Suprapubic skin (tissue), 4 donors: ENCODE measurements around the gene DNAH8. TPM values are rescaled to one million over a fixed set of nuclear protein-coding genes. Genes with fewer than 3 reads are reported as not detected.
"Not testable (repeated sequence)": the region's sequence is repeated elsewhere in the genome, so short reads cannot be mapped to it uniquely, and the experiment has no call there.

Experiments used
- DNase-seq, 2 donors: peaks; one replicate each; pipeline ENCODE4 v3.0.0-alpha.2; 2019; ENCODE audit warnings: low spot score in 2 of 2
- H3K27ac ChIP-seq: fragments of 200-600 bp; sonication (generic); one replicate; pipeline ENCODE4 v1.5.1; 2019
- H3K27me3 ChIP-seq: fragments of 200-600 bp; sonication (generic); one replicate; pipeline ENCODE4 v1.5.1; 2019
- H3K36me3 ChIP-seq: fragments of 200-600 bp; sonication (generic); one replicate; pipeline ENCODE4 v1.5.1; 2019
- H3K4me1 ChIP-seq: fragments of 200-600 bp; sonication (generic); one replicate; pipeline ENCODE4 v1.5.1; 2019
- H3K4me3 ChIP-seq: fragments of 200-600 bp; sonication (generic); one replicate; pipeline ENCODE4 v1.5.1; 2019; ENCODE audit warnings: mild to moderate bottlenecking
- H3K9me3 ChIP-seq: fragments of 200-600 bp; sonication (generic); one replicate; pipeline ENCODE4 v1.5.1; 2019
- EP300 ChIP-seq: sonication (generic); formaldehyde crosslinking; IDR thresholded peaks from one replicate; pipeline ENCODE4 v1.6.1; 2017; ENCODE audit warnings: antibody characterized with exemption
- POLR2A ChIP-seq, 2 donors: fragments of 450-650 bp; IDR thresholded peaks; one replicate each; pipeline ENCODE4 v1.6.1; 2017; ENCODE audit warnings: antibody characterized with exemption in 2 of 2, mild to moderate bottlenecking in 2 of 2, moderate library complexity in 2 of 2
- POLR2AphosphoS5 ChIP-seq, 3 donors: sonication (generic); formaldehyde crosslinking; IDR thresholded peaks; one replicate each; pipeline ENCODE4 v1.6.1; 2017; ENCODE audit warnings: antibody characterized with exemption in 3 of 3
- WGBS: methylation state at CpG from one replicate; pipeline ENCODE4 v1.1.5; 2018; 5-methylcytosine and 5-hydroxymethylcytosine counted together
- total RNA-seq, 4 donors: library from RNA; depleted of rRNA; stranded (reverse); fragments of >200 nt; gene quantifications; one replicate each; pipeline ENCODE4 v1.1.0, GENCODE V29; 2016
- TF ChIP-seq, protein P1 (sequence below), 2 donors: fragments of 200-600 bp in 1 of 2; fragments of 450-650 bp in 1 of 2; sonication (generic) in 1 of 2; IDR thresholded peaks; one replicate each; pipeline ENCODE4 v1.5.1; 2016 to 2019; ENCODE audit warnings: antibody characterized with exemption in 2 of 2, mild to moderate bottlenecking in 1 of 2, moderate library complexity in 1 of 2

The DNAH8 gene
- total RNA-seq, 4 donors from 2014 or later, result 0.04 to 0.23 (median 0.08) TPM; not detected in 1

DNA sequence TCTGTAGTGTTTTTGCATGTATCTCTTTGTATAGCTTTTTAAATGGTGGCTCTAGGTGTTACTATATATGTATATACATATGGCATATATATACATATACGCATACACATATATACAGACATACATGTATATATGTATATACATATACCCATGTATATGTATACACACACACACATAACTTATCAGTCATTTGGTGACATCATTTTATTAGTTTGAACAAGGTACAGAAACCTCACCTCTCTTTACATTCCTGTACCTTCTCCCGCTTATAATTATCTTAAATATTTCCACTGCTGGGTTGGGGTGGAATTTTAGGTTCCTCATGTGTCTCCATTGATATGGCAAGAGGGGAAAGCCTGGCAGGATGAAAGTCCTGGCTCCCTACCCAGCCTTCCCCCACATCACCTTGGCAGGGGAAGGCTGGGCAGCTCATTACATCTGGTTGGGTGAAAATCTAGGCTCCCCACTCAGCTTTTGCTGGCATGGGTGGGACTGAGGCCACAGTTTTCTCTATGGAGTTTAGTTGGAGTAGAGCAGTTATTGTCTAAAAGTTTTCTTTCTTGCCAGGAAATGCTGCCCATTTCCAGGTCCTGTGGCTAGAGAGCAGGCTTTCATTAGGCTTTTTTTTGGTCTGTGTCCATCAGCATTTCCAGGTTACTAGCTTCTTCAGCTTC is 19.7 kb upstream of the DNAH8 start:
- no peak for DNase-seq
- TF ChIP-seq, protein P1, sequence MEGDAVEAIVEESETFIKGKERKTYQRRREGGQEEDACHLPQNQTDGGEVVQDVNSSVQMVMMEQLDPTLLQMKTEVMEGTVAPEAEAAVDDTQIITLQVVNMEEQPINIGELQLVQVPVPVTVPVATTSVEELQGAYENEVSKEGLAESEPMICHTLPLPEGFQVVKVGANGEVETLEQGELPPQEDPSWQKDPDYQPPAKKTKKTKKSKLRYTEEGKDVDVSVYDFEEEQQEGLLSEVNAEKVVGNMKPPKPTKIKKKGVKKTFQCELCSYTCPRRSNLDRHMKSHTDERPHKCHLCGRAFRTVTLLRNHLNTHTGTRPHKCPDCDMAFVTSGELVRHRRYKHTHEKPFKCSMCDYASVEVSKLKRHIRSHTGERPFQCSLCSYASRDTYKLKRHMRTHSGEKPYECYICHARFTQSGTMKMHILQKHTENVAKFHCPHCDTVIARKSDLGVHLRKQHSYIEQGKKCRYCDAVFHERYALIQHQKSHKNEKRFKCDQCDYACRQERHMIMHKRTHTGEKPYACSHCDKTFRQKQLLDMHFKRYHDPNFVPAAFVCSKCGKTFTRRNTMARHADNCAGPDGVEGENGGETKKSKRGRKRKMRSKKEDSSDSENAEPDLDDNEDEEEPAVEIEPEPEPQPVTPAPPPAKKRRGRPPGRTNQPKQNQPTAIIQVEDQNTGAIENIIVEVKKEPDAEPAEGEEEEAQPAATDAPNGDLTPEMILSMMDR (IDR thresholded peaks at IDR 0.05), result no peak
- no peak for TF ChIP-seq POLR2A (IDR thresholded peaks at IDR 0.05)
- TF ChIP-seq POLR2AphosphoS5 (IDR thresholded peaks at IDR 0.05), result no peak
- TF ChIP-seq EP300, result no peak
- 100% methylated on average over 2 of the region's 2 CpGs for WGBS
- Histone ChIP-seq H3K4me3 (no peak overlapping the region), H3K9me3 (no peaks in the 10 kb centered on the region), H3K4me1 (no peaks in the 10 kb centered on the region), H3K36me3 (no peaks in the 10 kb centered on the region), H3K27me3 (no peaks in the 10 kb centered on the region), H3K27ac (no peak overlapping the region)

- DNase-seq, result no peak
- WGBS, result 75% methylated on average over 1 of the region's 1 CpG
- TF ChIP-seq, protein P1 (IDR thresholded peaks at IDR 0.05), result no peak
- no peak for TF ChIP-seq POLR2A (IDR thresholded peaks at IDR 0.05)
- TF ChIP-seq POLR2AphosphoS5 (IDR thresholded peaks at IDR 0.05), result no peak
- no peak for TF ChIP-seq EP300
These were observed 19.2 kb upstream of the DNAH8 start for GRCh38 chr6:38695933-38696332.

DNA sequence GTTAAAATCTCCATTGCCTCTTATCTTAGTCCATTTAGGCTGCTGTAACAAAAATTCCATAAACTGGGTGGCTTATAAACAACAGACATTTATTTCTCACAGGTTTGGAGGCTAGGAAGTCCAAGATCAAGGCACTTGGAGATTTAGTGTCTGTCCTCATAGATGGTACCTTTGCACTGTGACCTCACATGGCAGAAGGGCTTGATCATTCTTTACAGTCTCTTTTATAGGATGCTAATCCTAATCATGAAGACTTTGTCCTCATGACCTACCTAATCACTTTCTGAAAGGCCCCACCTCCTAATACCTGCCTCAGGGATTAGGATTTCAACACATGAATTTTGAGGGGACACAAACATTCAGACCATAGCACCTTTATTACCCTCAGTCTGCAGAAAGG is 18.8 kb upstream of the DNAH8 start:
- Histone ChIP-seq H3K27ac (no peak overlapping the region), H3K27me3 (no peaks in the 10 kb centered on the region), H3K9me3 (no peaks in the 10 kb centered on the region), H3K36me3 (no peaks in the 10 kb centered on the region), H3K4me3 (no peak overlapping the region), H3K4me1 (no peaks in the 10 kb centered on the region)
- no peak for DNase-seq
- TF ChIP-seq EP300 (no peak), POLR2AphosphoS5 (IDR thresholded peaks at IDR 0.05) (no peak), POLR2A (IDR thresholded peaks at IDR 0.05) (no peak)
- TF ChIP-seq, protein P1 (IDR thresholded peaks at IDR 0.05), result no peak

More at GRCh38 chr6:38695933-38696332, 19.2 kb upstream of the DNAH8 start:
- no peak overlapping the region for H3K27ac ChIP-seq
- H3K36me3 ChIP-seq, result no peaks in the 10 kb centered on the region
- H3K9me3 ChIP-seq, result no peaks in the 10 kb centered on the region
- no peak overlapping the region for H3K4me3 ChIP-seq
- no peaks in the 10 kb centered on the region for H3K4me1 ChIP-seq
- H3K27me3 ChIP-seq, result no peaks in the 10 kb centered on the region

GRCh38 chr6:38697846-38698245 is 17.3 kb upstream of the DNAH8 start:
- WGBS, result 89% methylated on average over 3 of the region's 3 CpGs
- Histone ChIP-seq H3K27ac (no peak overlapping the region), H3K36me3 (no peaks in the 10 kb centered on the region), H3K9me3 (no peaks in the 10 kb centered on the region), H3K4me1 (peaks cover 10% of the 10 kb centered on the region), H3K4me3 (no peak overlapping the region), H3K27me3 (no peaks in the 10 kb centered on the region)
- no peak for TF ChIP-seq EP300
- no peak for TF ChIP-seq POLR2AphosphoS5 (IDR thresholded peaks at IDR 0.05)
- TF ChIP-seq, protein P1 (IDR thresholded peaks at IDR 0.05), result no peak
- TF ChIP-seq POLR2A (IDR thresholded peaks at IDR 0.05), result no peak
- no peak for DNase-seq

DNA sequence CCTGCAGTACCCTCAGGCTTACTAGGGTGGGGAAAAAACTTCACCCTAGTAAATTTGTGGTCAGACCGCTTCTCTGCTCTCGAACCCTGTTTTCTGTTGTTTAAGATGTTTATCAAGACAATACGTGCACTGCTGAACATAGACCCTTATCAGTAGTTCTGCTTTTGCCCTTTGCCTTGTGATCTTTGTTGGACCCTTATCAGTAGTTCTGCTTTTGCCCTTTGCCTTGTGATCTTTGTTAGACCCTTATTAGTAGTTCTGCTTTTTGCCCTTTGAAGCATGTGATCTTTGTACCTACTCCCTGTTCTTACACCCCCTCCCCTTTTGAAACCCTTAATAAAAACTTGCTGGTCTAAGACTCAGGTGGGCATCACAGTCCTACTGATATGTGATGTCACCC is 15.4 kb upstream of the DNAH8 start:
- not testable (repeated sequence) for H3K36me3 ChIP-seq, H3K27ac ChIP-seq, H3K9me3 ChIP-seq, H3K4me1 ChIP-seq, H3K4me3 ChIP-seq, DNase-seq, H3K27me3 ChIP-seq
- WGBS, result 83% methylated on average over 3 of the region's 3 CpGs

DNA sequence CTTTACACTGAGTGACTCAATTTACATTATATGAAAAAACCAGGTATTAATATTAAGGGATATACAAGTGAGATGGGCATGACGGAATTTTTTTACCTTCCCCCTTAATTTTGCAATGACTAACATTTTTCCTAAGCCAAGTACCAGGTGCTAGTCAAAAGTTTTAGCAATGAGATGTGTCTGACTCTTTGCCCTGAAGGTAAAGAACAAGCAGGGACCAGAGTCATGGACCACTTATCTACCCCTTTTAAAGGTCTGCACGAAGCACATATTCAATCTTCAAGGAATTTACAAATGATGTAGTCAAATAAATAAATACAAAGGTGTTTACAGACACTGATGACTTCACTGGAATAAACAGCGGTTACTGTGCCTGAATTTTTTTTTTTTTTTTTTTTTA is 13.6 kb upstream of the DNAH8 start:
- WGBS, result 85% methylated on average over 3 of the region's 3 CpGs
- Histone ChIP-seq H3K36me3 (no peaks in the 10 kb centered on the region), H3K9me3 (no peaks in the 10 kb centered on the region), H3K27me3 (no peaks in the 10 kb centered on the region), H3K4me1 (peaks cover 10% of the 10 kb centered on the region), H3K27ac (no peak overlapping the region), H3K4me3 (no peak overlapping the region)
- DNase-seq, result no peak
- no peak for TF ChIP-seq EP300
- TF ChIP-seq POLR2AphosphoS5 (IDR thresholded peaks at IDR 0.05), result no peak
- TF ChIP-seq POLR2A (IDR thresholded peaks at IDR 0.05), result no peak
- TF ChIP-seq, protein P1 (IDR thresholded peaks at IDR 0.05), result no peak
